Esophagus squamous epithelium (tissue), 4 donors: ENCODE measurements around the gene FOSB.

Source experiments
- CTCF ChIP-seq, 6 experiments: fragments of 450-650 bp in 4 of 6; fragments of 200-600 bp in 2 of 6; sonication (generic) in 2 of 6; IDR thresholded peaks; one replicate each; pipeline ENCODE4 v1.5.1; 2016 to 2019; ENCODE audit warnings: antibody characterized with exemption in 6 of 6, mild to moderate bottlenecking in 4 of 6, moderate library complexity in 4 of 6
- POLR2A ChIP-seq, 4 donors: fragments of 450-650 bp; IDR thresholded peaks; one replicate each; pipeline ENCODE4 v1.6.1; 2017; ENCODE audit warnings: antibody characterized with exemption in 4 of 4, mild to moderate bottlenecking in 4 of 4, moderate library complexity in 3 of 4

GRCh38 chr19:45518469-45518826 lies 50.7 kb downstream of the FOSB start:
- TF ChIP-seq CTCF (IDR thresholded peaks at IDR 0.05): no peak
- TF ChIP-seq POLR2A (IDR thresholded peaks at IDR 0.05): no peak
